ENCODE results near the gene FEM1C.
A peak's percentile ranks its signal among the peaks of the same experiment; 100 is the strongest.

The FEM1C gene

GRCh38 chr5:115555084-115555633, 10.6 kb upstream of the FEM1C start:
- H3K9me3 ChIP-seq (ENCODE audit: severe bottlenecking) = no peaks in the 10 kb centered on the region
- no peaks in the 10 kb centered on the region for H3K36me3 ChIP-seq (ENCODE audit: low read depth)
- no peak overlapping the region for H3K27ac ChIP-seq (ENCODE audit: poor library complexity, severe bottlenecking)
- no peak for TF ChIP-seq CTCF (IDR thresholded peaks at IDR 0.05; ENCODE audit: poor library complexity, severe bottlenecking)
- peaks cover 18% of the 10 kb centered on the region for H3K4me1 ChIP-seq (ENCODE audit: insufficient read depth, poor library complexity, severe bottlenecking)
- no peak for ATAC-seq (ENCODE audit: low read depth)
- H3K4me3 ChIP-seq (ENCODE audit: severe bottlenecking) = no peak overlapping the region
- H3K27me3 ChIP-seq (ENCODE audit: insufficient read depth, poor library complexity, severe bottlenecking) = no peaks in the 10 kb centered on the region
- DNase-seq (ENCODE audit: low spot score) = no peak

- Histone ChIP-seq H3K36me3 (ENCODE audit: low read depth) (no peaks in the 10 kb centered on the region), H3K9me3 (ENCODE audit: severe bottlenecking) (no peaks in the 10 kb centered on the region), H3K4me3 (ENCODE audit: severe bottlenecking) (no peak overlapping the region), H3K4me1 (ENCODE audit: insufficient read depth, poor library complexity, severe bottlenecking) (peaks cover 8% of the 10 kb centered on the region), H3K27me3 (ENCODE audit: insufficient read depth, poor library complexity, severe bottlenecking) (no peaks in the 10 kb centered on the region), H3K27ac (ENCODE audit: poor library complexity, severe bottlenecking) (no peak overlapping the region)
- DNase-seq (ENCODE audit: low spot score) (no peak), ATAC-seq (ENCODE audit: low read depth) (no peak)
- no peak for TF ChIP-seq CTCF (IDR thresholded peaks at IDR 0.05; ENCODE audit: poor library complexity, severe bottlenecking)
Measured at GRCh38 chr5:115553082-115553481, 8.5 kb upstream of the FEM1C start.

GRCh38 chr5:115551415-115551814, 6.8 kb upstream of the FEM1C start:
- Histone ChIP-seq H3K4me3 (ENCODE audit: severe bottlenecking) (no peak overlapping the region), H3K36me3 (ENCODE audit: low read depth) (no peaks in the 10 kb centered on the region), H3K27ac (ENCODE audit: poor library complexity, severe bottlenecking) (no peak overlapping the region), H3K4me1 (ENCODE audit: insufficient read depth, poor library complexity, severe bottlenecking) (peaks cover 8% of the 10 kb centered on the region), H3K9me3 (ENCODE audit: severe bottlenecking) (no peaks in the 10 kb centered on the region), H3K27me3 (ENCODE audit: insufficient read depth, poor library complexity, severe bottlenecking) (no peaks in the 10 kb centered on the region)
- TF ChIP-seq CTCF (IDR thresholded peaks at IDR 0.05; ENCODE audit: poor library complexity, severe bottlenecking) = no peak
- ATAC-seq (ENCODE audit: low read depth) (peak; percentile 57), DNase-seq (ENCODE audit: low spot score) (no peak)

- DNase-seq (ENCODE audit: low spot score) = no peak
- H3K27ac ChIP-seq (ENCODE audit: poor library complexity, severe bottlenecking) = no peak overlapping the region
- TF ChIP-seq CTCF (IDR thresholded peaks at IDR 0.05; ENCODE audit: poor library complexity, severe bottlenecking) = peak; percentile 66
- ATAC-seq (ENCODE audit: low read depth) = no peak
- no peak overlapping the region for H3K4me3 ChIP-seq (ENCODE audit: severe bottlenecking)
- no peaks in the 10 kb centered on the region for H3K27me3 ChIP-seq (ENCODE audit: insufficient read depth, poor library complexity, severe bottlenecking)
- peaks cover 12% of the 10 kb centered on the region for H3K4me1 ChIP-seq (ENCODE audit: insufficient read depth, poor library complexity, severe bottlenecking)
- H3K36me3 ChIP-seq (ENCODE audit: low read depth) = no peaks in the 10 kb centered on the region
- H3K9me3 ChIP-seq (ENCODE audit: severe bottlenecking) = peaks cover 7% of the 10 kb centered on the region
Measured at GRCh38 chr5:115549154-115549553, 4.6 kb upstream of the FEM1C start.

GRCh38 chr5:115548683-115549082, 4.1 kb upstream of the FEM1C start:
- no peak for ATAC-seq (ENCODE audit: low read depth)

More at GRCh38 chr5:115548683-115549082, 4.1 kb upstream of the FEM1C start:
- Histone ChIP-seq H3K9me3 (ENCODE audit: severe bottlenecking) (peaks cover 7% of the 10 kb centered on the region), H3K4me1 (ENCODE audit: insufficient read depth, poor library complexity, severe bottlenecking) (peaks cover 12% of the 10 kb centered on the region), H3K36me3 (ENCODE audit: low read depth) (no peaks in the 10 kb centered on the region), H3K27me3 (ENCODE audit: insufficient read depth, poor library complexity, severe bottlenecking) (no peaks in the 10 kb centered on the region), H3K27ac (ENCODE audit: poor library complexity, severe bottlenecking) (no peak overlapping the region), H3K4me3 (ENCODE audit: severe bottlenecking) (no peak overlapping the region)
- no peak for DNase-seq (ENCODE audit: low spot score)
- TF ChIP-seq CTCF (IDR thresholded peaks at IDR 0.05; ENCODE audit: poor library complexity, severe bottlenecking) = no peak
